DND-41 (cell line): ENCODE results near the gene FGF14.

Source experiments
- ATAC-seq: fragments of 200-7000 bp; cut with Tn5 transposase; 3 replicates; pipeline ENCODE4 v1.9.1; 2021; ENCODE audit warnings: low read depth; ENCODE audit not compliant: insufficient read depth
- DNase-seq: peaks from one replicate; pipeline ENCODE4 v3.0.0-alpha.2; 2020
- H2AFZ ChIP-seq: 2 replicates; pipeline ENCODE4 v1.6.0; 2012; ENCODE audit warnings: low read depth, low read length
- H3K27ac ChIP-seq: 2 replicates; pipeline ENCODE4 v1.5.1; 2012; ENCODE audit warnings: low read length, inconsistent platforms
- H3K27me3 ChIP-seq: fragments of 200-600 bp; sonication (generic); 2 replicates; pipeline ENCODE4 v1.6.0; 2012; ENCODE audit warnings: low read length, mild to moderate bottlenecking, inconsistent platforms; ENCODE audit not compliant: insufficient read depth, poor library complexity
- H3K36me3 ChIP-seq: 2 replicates; pipeline ENCODE4 v1.5.1; 2012; ENCODE audit warnings: low read length, inconsistent platforms; ENCODE audit not compliant: insufficient read depth
- H3K4me1 ChIP-seq: 2 replicates; pipeline ENCODE4 v1.5.1; 2012; ENCODE audit warnings: mild to moderate bottlenecking, low read length; ENCODE audit not compliant: insufficient read depth
- H3K4me2 ChIP-seq: 2 replicates; pipeline ENCODE4 v1.6.0; 2012; ENCODE audit warnings: mild to moderate bottlenecking, moderate library complexity, low read length, inconsistent platforms; ENCODE audit not compliant: insufficient read depth
- H3K4me3 ChIP-seq, 2 experiments: fragments of 200-600 bp in 1 of 2; shearing (Covaris generic) in 1 of 2; 2 replicates each; pipeline ENCODE4 v1.5.1; 2012 to 2016; ENCODE audit warnings: inconsistent platforms in 2 of 2, low read length in 2 of 2, mild to moderate bottlenecking in 2 of 2, low read depth in 1 of 2, moderate library complexity in 1 of 2
- H3K79me2 ChIP-seq: 2 replicates; pipeline ENCODE4 v1.6.0; 2012; ENCODE audit warnings: low read length, inconsistent platforms; ENCODE audit not compliant: insufficient read depth
- H3K9ac ChIP-seq: 2 replicates; pipeline ENCODE4 v1.6.0; 2012; ENCODE audit warnings: low read depth, mild to moderate bottlenecking, inconsistent platforms, low read length, moderate library complexity
- H3K9me3 ChIP-seq: 2 replicates; pipeline ENCODE4 v1.5.1; 2012; ENCODE audit warnings: low read length, moderate library complexity, mild to moderate bottlenecking, inconsistent platforms; ENCODE audit not compliant: insufficient read depth, severe bottlenecking
- H4K20me1 ChIP-seq: 2 replicates; pipeline ENCODE4 v1.6.0; 2012; ENCODE audit warnings: low read length; ENCODE audit not compliant: insufficient read depth
- EZH2 ChIP-seq: IDR thresholded peaks from 3 replicates; pipeline ENCODE4 v1.6.1; 2012; ENCODE audit warnings: borderline replicate concordance, low read depth, mild to moderate bottlenecking, moderate library complexity, low read length, inconsistent platforms; ENCODE audit not compliant: severe bottlenecking
- TF ChIP-seq, protein P1 (sequence below): IDR thresholded peaks from 2 replicates; pipeline ENCODE4 v1.5.1; 2012; ENCODE audit warnings: borderline replicate concordance, low read length, moderate library complexity, mild to moderate bottlenecking; ENCODE audit not compliant: poor library complexity, severe bottlenecking; ENCODE audit errors: extremely low read depth

FGF14 gene

DNA sequence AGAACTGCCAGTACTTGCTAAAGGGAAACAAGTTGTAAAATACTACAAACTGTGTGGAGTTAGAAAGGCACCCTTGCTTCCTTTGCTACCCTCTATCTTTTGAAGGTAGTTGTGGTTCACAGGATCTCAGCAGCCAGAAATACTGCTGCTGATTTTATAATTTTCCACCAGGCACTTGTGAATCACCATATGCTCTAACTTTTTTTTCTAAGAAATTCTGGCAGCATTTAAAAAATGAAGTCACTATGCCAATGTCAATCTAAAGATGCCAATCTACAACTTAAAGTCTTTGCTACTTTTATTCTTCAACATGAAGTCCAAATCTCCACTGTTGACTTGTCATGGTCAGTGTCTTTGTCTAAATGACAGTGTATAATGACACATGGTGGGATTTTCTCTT lies 621.6 kb downstream of the FGF14 start:
- no peaks in the 10 kb centered on the region for H3K4me1 ChIP-seq
- H3K4me2 ChIP-seq: no peak overlapping the region
- H3K79me2 ChIP-seq: no peaks in the 10 kb centered on the region
- no peak overlapping the region for H3K9ac ChIP-seq
- no peaks in the 10 kb centered on the region for H3K27me3 ChIP-seq
- no peak for TF ChIP-seq EZH2
- TF ChIP-seq, protein P1, sequence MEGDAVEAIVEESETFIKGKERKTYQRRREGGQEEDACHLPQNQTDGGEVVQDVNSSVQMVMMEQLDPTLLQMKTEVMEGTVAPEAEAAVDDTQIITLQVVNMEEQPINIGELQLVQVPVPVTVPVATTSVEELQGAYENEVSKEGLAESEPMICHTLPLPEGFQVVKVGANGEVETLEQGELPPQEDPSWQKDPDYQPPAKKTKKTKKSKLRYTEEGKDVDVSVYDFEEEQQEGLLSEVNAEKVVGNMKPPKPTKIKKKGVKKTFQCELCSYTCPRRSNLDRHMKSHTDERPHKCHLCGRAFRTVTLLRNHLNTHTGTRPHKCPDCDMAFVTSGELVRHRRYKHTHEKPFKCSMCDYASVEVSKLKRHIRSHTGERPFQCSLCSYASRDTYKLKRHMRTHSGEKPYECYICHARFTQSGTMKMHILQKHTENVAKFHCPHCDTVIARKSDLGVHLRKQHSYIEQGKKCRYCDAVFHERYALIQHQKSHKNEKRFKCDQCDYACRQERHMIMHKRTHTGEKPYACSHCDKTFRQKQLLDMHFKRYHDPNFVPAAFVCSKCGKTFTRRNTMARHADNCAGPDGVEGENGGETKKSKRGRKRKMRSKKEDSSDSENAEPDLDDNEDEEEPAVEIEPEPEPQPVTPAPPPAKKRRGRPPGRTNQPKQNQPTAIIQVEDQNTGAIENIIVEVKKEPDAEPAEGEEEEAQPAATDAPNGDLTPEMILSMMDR: no peak
- no peak for DNase-seq
- no peaks in the 10 kb centered on the region for H4K20me1 ChIP-seq
- H3K9me3 ChIP-seq: no peaks in the 10 kb centered on the region
- no peaks in the 10 kb centered on the region for H3K36me3 ChIP-seq
- no peak overlapping the region for H3K27ac ChIP-seq
- H2AFZ ChIP-seq: no peak overlapping the region
- no peak overlapping the region for H3K4me3 ChIP-seq
- no peak for ATAC-seq

DNA sequence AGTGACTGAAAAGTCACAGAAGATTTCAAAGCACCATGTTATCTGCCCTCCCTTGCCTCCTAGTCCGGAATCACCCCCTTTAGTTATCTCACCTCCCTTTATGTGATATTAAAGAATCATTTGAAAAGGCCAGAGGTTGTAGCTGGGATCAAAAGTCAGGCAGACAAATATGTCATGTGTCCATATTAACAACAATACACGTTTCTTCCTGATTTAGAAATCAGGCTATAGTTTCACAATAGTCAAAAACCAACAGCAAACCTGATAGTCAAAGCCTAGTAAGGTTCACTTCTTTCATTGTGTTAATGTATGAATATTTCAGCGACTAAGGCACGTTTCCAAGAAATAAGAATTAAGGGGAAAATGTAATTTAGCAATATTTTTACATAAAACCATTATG lies 622.7 kb downstream of the FGF14 start:
- DNase-seq: no peak
- no peaks in the 10 kb centered on the region for H4K20me1 ChIP-seq
- TF ChIP-seq EZH2: no peak
- TF ChIP-seq, protein P1: no peak
- peaks cover 2% of the 10 kb centered on the region for H3K27me3 ChIP-seq
- no peaks in the 10 kb centered on the region for H3K9me3 ChIP-seq
- H3K36me3 ChIP-seq: no peaks in the 10 kb centered on the region
- H3K4me2 ChIP-seq: no peak overlapping the region
- ATAC-seq: no peak
- H3K79me2 ChIP-seq: no peaks in the 10 kb centered on the region
- no peak overlapping the region for H2AFZ ChIP-seq
- H3K9ac ChIP-seq: no peak overlapping the region
- no peak overlapping the region for H3K4me3 ChIP-seq
- no peaks in the 10 kb centered on the region for H3K4me1 ChIP-seq
- H3K27ac ChIP-seq: no peak overlapping the region

DNA sequence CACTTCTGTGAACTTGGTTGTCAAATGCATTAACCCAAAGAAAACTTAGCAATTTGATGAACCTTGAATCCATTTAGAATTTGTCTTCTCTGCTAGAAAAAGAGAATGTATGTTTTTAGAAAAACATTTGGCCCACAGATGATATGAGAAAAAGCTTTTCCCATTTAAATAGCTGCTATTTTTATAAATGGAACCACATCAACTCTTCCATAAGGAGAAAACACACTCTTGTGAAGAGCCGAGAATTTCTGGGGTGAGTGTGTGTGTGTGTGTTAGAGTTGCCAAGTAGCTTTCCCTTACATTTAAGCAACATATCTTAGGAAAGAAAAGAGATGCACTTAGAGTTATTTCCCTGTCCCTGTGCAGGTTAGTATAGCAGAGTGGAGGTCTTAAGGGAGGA lies 626.6 kb downstream of the FGF14 start:
- DNase-seq (no peak), ATAC-seq (no peak)
- Histone ChIP-seq H3K4me1 (no peaks in the 10 kb centered on the region), H3K9ac (no peak overlapping the region), H3K27ac (no peak overlapping the region), H3K27me3 (peaks cover 7% of the 10 kb centered on the region), H2AFZ (no peak overlapping the region), H3K4me3 (no peak overlapping the region), H3K9me3 (no peaks in the 10 kb centered on the region), H3K36me3 (no peaks in the 10 kb centered on the region), H4K20me1 (no peaks in the 10 kb centered on the region), H3K79me2 (no peaks in the 10 kb centered on the region), H3K4me2 (no peak overlapping the region)
- TF ChIP-seq EZH2: no peak
- TF ChIP-seq, protein P1: no peak

DNA sequence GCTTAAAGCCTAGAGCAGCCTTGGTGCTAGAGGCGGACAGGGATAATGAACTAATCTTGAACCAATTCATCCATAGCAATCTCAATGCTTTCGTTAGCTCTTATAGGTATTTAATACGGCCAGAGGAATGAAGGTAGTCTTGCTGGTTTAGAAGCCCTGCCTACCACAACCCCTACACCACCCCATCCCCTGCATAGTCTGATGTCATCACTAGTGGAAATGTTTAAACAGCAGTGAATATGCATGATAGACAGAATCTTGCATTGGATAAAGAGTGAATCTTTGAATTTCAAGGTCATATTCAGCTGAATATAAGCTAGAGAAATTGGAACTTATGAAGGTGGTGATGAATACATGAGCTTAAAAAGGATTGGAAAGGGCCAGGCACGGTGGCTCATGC lies 627.5 kb downstream of the FGF14 start:
- Histone ChIP-seq H3K27me3 (peaks cover 7% of the 10 kb centered on the region), H3K36me3 (no peaks in the 10 kb centered on the region), H3K79me2 (no peaks in the 10 kb centered on the region), H3K4me1 (no peaks in the 10 kb centered on the region), H3K9ac (no peak overlapping the region), H3K4me2 (no peak overlapping the region), H3K4me3 (no peak overlapping the region), H3K9me3 (no peaks in the 10 kb centered on the region), H3K27ac (no peak overlapping the region), H4K20me1 (no peaks in the 10 kb centered on the region), H2AFZ (no peak overlapping the region)
- DNase-seq (no peak), ATAC-seq (no peak)
- TF ChIP-seq EZH2: no peak
- TF ChIP-seq, protein P1: no peak
